ENCODE results near the gene C1QL1. TPM values are rescaled to one million over a fixed set of nuclear protein-coding genes. Genes with fewer than 3 reads are reported as not detected.

C1QL1 gene
- total RNA-seq, 1 donor from 2014 or later = 1.2 TPM

DNA sequence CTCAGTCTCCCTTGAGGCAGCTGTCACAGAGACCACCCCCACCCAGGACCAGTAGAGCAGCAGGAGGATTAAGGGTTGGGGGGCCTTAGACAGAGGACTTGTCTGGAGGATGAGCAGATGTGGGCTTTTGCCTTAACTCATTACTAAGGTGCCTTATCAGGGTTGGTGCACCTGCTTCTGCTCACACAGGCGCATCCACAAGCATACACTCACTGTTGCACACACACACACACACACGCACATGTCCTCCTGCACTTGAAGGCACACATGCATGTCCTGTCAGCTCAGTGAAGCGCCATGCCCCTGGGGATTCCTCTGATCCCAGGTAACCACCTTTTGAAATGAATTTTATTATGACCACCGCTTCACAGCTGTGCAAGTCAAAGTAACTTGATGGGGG, 54.0 kb downstream of the C1QL1 start:
- DNase-seq = no peak

- DNase-seq = no peak
These were observed 54.4 kb downstream of the C1QL1 start for GRCh38 chr17:44913676-44914075.

- no peak for DNase-seq
These were observed 55.1 kb downstream of the C1QL1 start for GRCh38 chr17:44912763-44913544.

DNA sequence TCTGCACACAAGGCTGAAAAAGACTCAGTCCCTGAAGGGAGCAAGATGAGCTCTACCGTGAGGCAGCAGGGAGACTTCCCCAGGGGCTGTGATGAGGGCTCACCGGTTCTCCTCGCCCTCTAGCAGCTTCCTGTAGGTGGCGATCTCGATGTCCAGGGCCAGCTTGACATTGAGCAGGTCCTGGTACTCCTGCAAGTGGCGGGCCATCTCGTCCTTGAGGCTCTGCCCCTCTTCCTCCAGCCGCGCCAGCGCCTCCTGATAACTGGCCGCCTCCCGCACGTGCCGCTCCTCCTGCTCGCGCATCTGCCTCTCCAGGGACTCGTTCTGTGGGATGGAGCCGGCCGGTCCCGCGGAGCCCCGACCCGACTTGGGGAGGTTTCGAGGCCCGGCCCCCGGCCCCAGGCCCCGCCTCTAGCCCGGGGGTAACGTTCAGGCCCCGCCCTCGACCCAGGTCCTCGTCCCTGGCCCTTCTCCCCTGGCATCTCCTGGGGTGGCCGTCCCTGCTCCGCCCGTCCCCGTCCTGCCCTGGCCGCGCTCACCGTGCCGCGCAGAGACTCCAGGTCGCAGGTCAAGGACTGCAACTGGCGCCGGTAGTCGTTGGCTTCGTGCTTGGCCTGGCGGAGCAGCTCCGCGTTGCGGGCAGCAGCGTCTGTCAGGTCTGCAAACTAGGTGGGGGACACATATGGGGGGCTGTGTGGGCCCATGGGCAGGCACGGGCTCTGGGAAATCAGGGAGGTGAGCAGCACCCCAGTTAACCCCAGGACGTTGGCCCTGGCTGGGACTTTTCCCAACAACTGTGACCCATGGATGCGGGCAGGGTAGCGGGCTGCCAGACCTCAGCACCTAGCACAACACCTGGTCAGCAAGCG, 56.7 kb downstream of the C1QL1 start:
- no peak for DNase-seq

- DNase-seq = no peak
These were observed 57.6 kb downstream of the C1QL1 start for GRCh38 chr17:44910231-44911106.

Small RNA genes lying within 50 kb of the gene (small RNA-seq; reads per million reads assigned to genes)
- gene AC015936.2 (ENCODE audit: low replicate concordance) (not detected), gene MIR6783 (ENCODE audit: low replicate concordance) (not detected)

Other genes starting within 250 kb of the C1QL1 start
- gene ADAM11, start 209.3 kb downstream of the C1QL1 start, total RNA-seq = 0.72 TPM
- gene GJC1, start 138.0 kb downstream of the C1QL1 start, total RNA-seq = 29.1 TPM
- gene HIGD1B, start 120.4 kb downstream of the C1QL1 start, total RNA-seq = 3.9 TPM
- 92.0 TPM for gene EFTUD2, start 68.9 kb downstream of the C1QL1 start, total RNA-seq
- gene GFAP, start 52.8 kb downstream of the C1QL1 start, total RNA-seq = 1.7 TPM
- 3.6 TPM for gene KIF18B, start 20.5 kb downstream of the C1QL1 start, total RNA-seq
- gene DCAKD, start 83.3 kb upstream of the C1QL1 start, total RNA-seq = 42.6 TPM
- gene NMT1, start 93.0 kb upstream of the C1QL1 start, total RNA-seq = 75.8 TPM
- 70.9 TPM for gene PLCD3, start 164.2 kb upstream of the C1QL1 start, total RNA-seq
- 7.1 TPM for gene ACBD4, start 167.4 kb upstream of the C1QL1 start, total RNA-seq
- gene HEXIM1, start 180.2 kb upstream of the C1QL1 start, total RNA-seq = 20.3 TPM
- 5.6 TPM for gene HEXIM2, start 193.6 kb upstream of the C1QL1 start, total RNA-seq